ENCODE measurements around the gene FGF14. TPM values are rescaled to one million over a fixed set of nuclear protein-coding genes. Genes with fewer than 3 reads are reported as not detected.

The FGF14 gene
- total RNA-seq, 1 experiment from 2014 or later: 0.22 TPM

DNA sequence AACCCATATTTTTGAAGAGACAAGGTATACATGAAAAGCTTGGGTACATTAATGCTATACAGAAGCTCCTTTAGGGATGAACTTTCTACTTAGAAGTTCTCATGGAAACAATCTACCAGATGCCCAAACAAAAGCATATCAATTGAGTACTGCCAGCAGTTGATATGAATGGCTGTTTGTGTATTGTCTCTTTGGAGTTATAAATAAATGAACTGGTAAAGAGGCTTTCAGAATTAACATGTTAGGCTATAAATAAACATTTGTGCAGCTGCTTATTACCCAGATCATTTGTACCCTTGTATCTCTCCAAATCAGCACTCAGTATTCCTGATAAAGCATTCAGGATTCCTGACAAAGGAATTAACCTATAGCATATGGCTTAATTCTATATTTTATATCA, 418.9 kb downstream of the FGF14 start:
- no peak for DNase-seq
- Mint-ChIP-seq H3K4me1 (no peaks in the 10 kb centered on the region), H3K27ac (no peak overlapping the region)

More for the DNA sequence above, 418.9 kb downstream of the FGF14 start:
- H3K14ac ChIP-seq (ENCODE audit: insufficient read depth, low read length): no peak overlapping the region
- H3K79me2 ChIP-seq (ENCODE audit: insufficient read depth, low read length): no peaks in the 10 kb centered on the region
- no peak overlapping the region for H3K9ac ChIP-seq (ENCODE audit: extremely low read depth, insufficient read length, low read length)
- H3K27me3 Mint-ChIP-seq (ENCODE audit: low read depth): no peaks in the 10 kb centered on the region
- no peak overlapping the region for H2AK5ac ChIP-seq (ENCODE audit: insufficient read length, low read length)
- no peak overlapping the region for H2BK15ac ChIP-seq (ENCODE audit: low read depth, low read length)
- H4K8ac ChIP-seq (replicated peaks; ENCODE audit: insufficient read length, low read depth, low read length): no peak overlapping the region
- no peak overlapping the region for H3K4me2 ChIP-seq (ENCODE audit: insufficient read depth, insufficient read length, low read length)
- no peak overlapping the region for H4K91ac ChIP-seq (ENCODE audit: insufficient read length, low read depth, low read length)
- no peaks in the 10 kb centered on the region for H3K9me3 Mint-ChIP-seq
- no peak overlapping the region for H3K23ac ChIP-seq (ENCODE audit: insufficient read length, low read depth, low read length)
- no peak overlapping the region for H3K18ac ChIP-seq (ENCODE audit: insufficient read length, low read depth, low read length)
- no peaks in the 10 kb centered on the region for H3K36me3 Mint-ChIP-seq (ENCODE audit: insufficient read depth in 1 of 3, low read depth in 3 of 3)
- H3K27ac ChIP-seq (ENCODE audit: insufficient read length, low read depth, low read length): no peak overlapping the region
- no peak overlapping the region for H2AFZ ChIP-seq (ENCODE audit: low read length)
- no peaks in the 10 kb centered on the region for H3K4me1 ChIP-seq (ENCODE audit: insufficient read depth, low read length)
- H2BK5ac ChIP-seq (ENCODE audit: insufficient read length, low read length): no peak overlapping the region
- TF ChIP-seq, protein P1, sequence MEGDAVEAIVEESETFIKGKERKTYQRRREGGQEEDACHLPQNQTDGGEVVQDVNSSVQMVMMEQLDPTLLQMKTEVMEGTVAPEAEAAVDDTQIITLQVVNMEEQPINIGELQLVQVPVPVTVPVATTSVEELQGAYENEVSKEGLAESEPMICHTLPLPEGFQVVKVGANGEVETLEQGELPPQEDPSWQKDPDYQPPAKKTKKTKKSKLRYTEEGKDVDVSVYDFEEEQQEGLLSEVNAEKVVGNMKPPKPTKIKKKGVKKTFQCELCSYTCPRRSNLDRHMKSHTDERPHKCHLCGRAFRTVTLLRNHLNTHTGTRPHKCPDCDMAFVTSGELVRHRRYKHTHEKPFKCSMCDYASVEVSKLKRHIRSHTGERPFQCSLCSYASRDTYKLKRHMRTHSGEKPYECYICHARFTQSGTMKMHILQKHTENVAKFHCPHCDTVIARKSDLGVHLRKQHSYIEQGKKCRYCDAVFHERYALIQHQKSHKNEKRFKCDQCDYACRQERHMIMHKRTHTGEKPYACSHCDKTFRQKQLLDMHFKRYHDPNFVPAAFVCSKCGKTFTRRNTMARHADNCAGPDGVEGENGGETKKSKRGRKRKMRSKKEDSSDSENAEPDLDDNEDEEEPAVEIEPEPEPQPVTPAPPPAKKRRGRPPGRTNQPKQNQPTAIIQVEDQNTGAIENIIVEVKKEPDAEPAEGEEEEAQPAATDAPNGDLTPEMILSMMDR (conservative IDR thresholded peaks at IDR 0.05): no peak
- no peak overlapping the region for H3T11ph ChIP-seq (ENCODE audit: low read length)
- no peaks in the 10 kb centered on the region for H3K27me3 ChIP-seq (ENCODE audit: insufficient read depth, low read length)
- H3K9me3 ChIP-seq (ENCODE audit: control insufficient read depth, low read depth, low read length): no peaks in the 10 kb centered on the region
- no peak overlapping the region for H2BK12ac ChIP-seq (ENCODE audit: insufficient read length, low read depth, low read length)
- H2BK120ac ChIP-seq (ENCODE audit: low read depth, low read length, poor library complexity, severe bottlenecking): no peak overlapping the region
- H4K5ac ChIP-seq (ENCODE audit: insufficient read length, low read depth, low read length): no peak overlapping the region
- H3K23me2 ChIP-seq (ENCODE audit: insufficient read length, low read depth, low read length, poor library complexity, severe bottlenecking): no peaks in the 10 kb centered on the region
- no peak overlapping the region for H2BK20ac ChIP-seq (ENCODE audit: low read depth, low read length, poor library complexity, severe bottlenecking)
- H3K4me3 Mint-ChIP-seq: no peak overlapping the region
- H3K79me1 ChIP-seq (ENCODE audit: insufficient read depth, low read depth, low read length, poor library complexity, severe bottlenecking): no peaks in the 10 kb centered on the region
- H4K20me1 ChIP-seq (ENCODE audit: control insufficient read depth, insufficient read depth, insufficient read length): no peaks in the 10 kb centered on the region
- H3K56ac ChIP-seq (ENCODE audit: insufficient read length, low read depth, low read length): no peak overlapping the region
- no peak overlapping the region for H3K4ac ChIP-seq (ENCODE audit: low read depth, low read length)

Data from H9 (cell line).